ENCODE data around the gene TLE4.

TLE4 gene

DNA sequence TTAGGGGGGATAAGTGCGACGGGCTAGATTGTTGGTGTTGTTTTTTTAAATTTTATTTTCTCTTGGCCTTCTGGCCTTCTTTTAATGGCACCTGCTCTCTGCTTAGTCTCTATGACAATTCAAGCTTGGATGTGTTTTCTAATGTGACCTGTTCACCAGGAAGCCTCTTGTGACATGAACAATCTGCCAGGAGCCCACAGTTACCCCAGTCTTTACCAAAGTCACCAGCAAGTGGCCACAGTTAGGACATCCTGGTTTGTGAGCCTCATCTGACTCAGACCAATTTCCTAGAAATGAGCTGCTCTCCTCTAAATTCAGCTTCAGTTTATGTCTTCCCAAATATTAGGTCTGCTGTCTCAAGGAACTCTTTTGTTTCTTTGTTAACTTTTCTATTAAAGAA, 135.8 kb downstream of the TLE4 start:
- TF ChIP-seq GABPA (IDR thresholded peaks at IDR 0.05; ENCODE audit: low read depth) = no peak
- TF ChIP-seq POLR2AphosphoS5 (IDR thresholded peaks at IDR 0.05; ENCODE audit: low read depth) = no peak
- TF ChIP-seq, protein P1, sequence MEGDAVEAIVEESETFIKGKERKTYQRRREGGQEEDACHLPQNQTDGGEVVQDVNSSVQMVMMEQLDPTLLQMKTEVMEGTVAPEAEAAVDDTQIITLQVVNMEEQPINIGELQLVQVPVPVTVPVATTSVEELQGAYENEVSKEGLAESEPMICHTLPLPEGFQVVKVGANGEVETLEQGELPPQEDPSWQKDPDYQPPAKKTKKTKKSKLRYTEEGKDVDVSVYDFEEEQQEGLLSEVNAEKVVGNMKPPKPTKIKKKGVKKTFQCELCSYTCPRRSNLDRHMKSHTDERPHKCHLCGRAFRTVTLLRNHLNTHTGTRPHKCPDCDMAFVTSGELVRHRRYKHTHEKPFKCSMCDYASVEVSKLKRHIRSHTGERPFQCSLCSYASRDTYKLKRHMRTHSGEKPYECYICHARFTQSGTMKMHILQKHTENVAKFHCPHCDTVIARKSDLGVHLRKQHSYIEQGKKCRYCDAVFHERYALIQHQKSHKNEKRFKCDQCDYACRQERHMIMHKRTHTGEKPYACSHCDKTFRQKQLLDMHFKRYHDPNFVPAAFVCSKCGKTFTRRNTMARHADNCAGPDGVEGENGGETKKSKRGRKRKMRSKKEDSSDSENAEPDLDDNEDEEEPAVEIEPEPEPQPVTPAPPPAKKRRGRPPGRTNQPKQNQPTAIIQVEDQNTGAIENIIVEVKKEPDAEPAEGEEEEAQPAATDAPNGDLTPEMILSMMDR (IDR thresholded peaks at IDR 0.05; ENCODE audit: insufficient read depth, low read length) = no peak
- TF ChIP-seq, protein P2, sequence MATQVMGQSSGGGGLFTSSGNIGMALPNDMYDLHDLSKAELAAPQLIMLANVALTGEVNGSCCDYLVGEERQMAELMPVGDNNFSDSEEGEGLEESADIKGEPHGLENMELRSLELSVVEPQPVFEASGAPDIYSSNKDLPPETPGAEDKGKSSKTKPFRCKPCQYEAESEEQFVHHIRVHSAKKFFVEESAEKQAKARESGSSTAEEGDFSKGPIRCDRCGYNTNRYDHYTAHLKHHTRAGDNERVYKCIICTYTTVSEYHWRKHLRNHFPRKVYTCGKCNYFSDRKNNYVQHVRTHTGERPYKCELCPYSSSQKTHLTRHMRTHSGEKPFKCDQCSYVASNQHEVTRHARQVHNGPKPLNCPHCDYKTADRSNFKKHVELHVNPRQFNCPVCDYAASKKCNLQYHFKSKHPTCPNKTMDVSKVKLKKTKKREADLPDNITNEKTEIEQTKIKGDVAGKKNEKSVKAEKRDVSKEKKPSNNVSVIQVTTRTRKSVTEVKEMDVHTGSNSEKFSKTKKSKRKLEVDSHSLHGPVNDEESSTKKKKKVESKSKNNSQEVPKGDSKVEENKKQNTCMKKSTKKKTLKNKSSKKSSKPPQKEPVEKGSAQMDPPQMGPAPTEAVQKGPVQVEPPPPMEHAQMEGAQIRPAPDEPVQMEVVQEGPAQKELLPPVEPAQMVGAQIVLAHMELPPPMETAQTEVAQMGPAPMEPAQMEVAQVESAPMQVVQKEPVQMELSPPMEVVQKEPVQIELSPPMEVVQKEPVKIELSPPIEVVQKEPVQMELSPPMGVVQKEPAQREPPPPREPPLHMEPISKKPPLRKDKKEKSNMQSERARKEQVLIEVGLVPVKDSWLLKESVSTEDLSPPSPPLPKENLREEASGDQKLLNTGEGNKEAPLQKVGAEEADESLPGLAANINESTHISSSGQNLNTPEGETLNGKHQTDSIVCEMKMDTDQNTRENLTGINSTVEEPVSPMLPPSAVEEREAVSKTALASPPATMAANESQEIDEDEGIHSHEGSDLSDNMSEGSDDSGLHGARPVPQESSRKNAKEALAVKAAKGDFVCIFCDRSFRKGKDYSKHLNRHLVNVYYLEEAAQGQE (IDR thresholded peaks at IDR 0.05; ENCODE audit: insufficient replicate concordance, low read depth) = no peak
- no peak for TF ChIP-seq SPI1 (IDR thresholded peaks at IDR 0.05; ENCODE audit: borderline replicate concordance, low read depth)
- no peaks in the 10 kb centered on the region for H3K27me3 ChIP-seq (ENCODE audit: insufficient read depth, poor library complexity, severe bottlenecking)
- H3K4me3 ChIP-seq (replicated peaks; ENCODE audit: insufficient read depth, low read length) = no peak overlapping the region
- DNase-seq (ENCODE audit: low read depth in 1 of 2, low spot score in 1 of 2) = no peak
- no peak overlapping the region for H3K27ac ChIP-seq (replicated peaks)

- no peak overlapping the region for H3K27ac ChIP-seq (replicated peaks)
- DNase-seq (ENCODE audit: low read depth in 1 of 2, low spot score in 1 of 2) = no peak
- H3K27me3 ChIP-seq (ENCODE audit: insufficient read depth, poor library complexity, severe bottlenecking) = no peaks in the 10 kb centered on the region
- no peak for TF ChIP-seq POLR2AphosphoS5 (IDR thresholded peaks at IDR 0.05; ENCODE audit: low read depth)
- TF ChIP-seq, protein P1 (IDR thresholded peaks at IDR 0.05; ENCODE audit: insufficient read depth, low read length) = no peak
- no peak for TF ChIP-seq SPI1 (IDR thresholded peaks at IDR 0.05; ENCODE audit: borderline replicate concordance, low read depth)
- TF ChIP-seq, protein P2 (IDR thresholded peaks at IDR 0.05; ENCODE audit: insufficient replicate concordance, low read depth) = no peak
- TF ChIP-seq GABPA (IDR thresholded peaks at IDR 0.05; ENCODE audit: low read depth) = no peak
- no peak overlapping the region for H3K4me3 ChIP-seq (replicated peaks; ENCODE audit: insufficient read depth, low read length)
Observed at GRCh38 chr9:79708541-79708940, 136.8 kb downstream of the TLE4 start.

DNA sequence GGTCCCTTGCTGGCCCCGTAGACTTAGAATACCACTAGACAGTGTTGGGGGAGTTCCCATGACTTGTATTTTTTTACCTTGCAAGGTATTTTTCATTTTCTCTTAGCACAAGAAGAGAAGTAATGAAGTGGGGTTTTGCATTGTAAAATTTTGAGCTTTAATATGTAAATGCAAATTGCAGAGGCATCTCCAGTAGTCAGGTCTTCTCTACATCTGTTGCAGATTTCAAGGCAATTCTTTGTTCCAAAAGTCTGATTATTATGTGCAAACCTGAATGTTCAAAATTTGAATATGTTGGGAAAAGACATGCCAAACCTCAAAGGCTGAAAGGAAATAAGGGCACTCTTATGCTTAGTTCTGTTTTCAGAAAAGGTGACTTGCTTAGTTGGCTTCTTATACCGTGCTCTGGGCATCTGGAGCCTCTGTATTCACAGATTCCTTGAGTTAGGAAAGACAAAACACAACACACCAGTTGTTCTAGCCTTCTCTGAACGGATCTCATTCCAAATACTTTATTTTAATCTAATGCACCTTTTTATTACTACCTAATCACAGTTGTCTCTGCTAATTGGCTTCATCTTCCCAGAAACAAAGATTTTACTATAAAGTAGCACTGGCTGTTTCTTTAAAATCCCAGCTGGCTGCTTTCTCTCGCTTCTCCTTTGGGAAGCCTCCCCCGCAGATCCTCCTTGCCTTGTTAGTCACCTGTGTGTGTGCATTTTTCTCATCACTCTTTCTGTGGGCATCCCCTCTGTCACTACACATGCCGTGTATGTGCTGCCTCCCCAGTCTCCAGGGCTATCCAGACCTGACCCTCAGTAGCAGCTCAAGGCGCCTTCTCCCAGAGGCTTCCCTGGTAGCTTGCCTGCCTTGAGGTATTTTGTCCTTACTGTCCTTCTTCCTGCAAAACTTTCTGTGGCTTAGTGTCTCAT, 138.2 kb downstream of the TLE4 start:
- no peak for DNase-seq (ENCODE audit: low read depth in 1 of 2, low spot score in 1 of 2)
- TF ChIP-seq, protein P1 (IDR thresholded peaks at IDR 0.05; ENCODE audit: insufficient read depth, low read length) = no peak
- no peak for TF ChIP-seq SPI1 (IDR thresholded peaks at IDR 0.05; ENCODE audit: borderline replicate concordance, low read depth)
- TF ChIP-seq, protein P2 (IDR thresholded peaks at IDR 0.05; ENCODE audit: insufficient replicate concordance, low read depth) = no peak
- no peak for TF ChIP-seq GABPA (IDR thresholded peaks at IDR 0.05; ENCODE audit: low read depth)
- TF ChIP-seq POLR2AphosphoS5 (IDR thresholded peaks at IDR 0.05; ENCODE audit: low read depth) = no peak
- no peak overlapping the region for H3K27ac ChIP-seq (replicated peaks)

More for the DNA sequence above, 138.2 kb downstream of the TLE4 start:
- Histone ChIP-seq H3K4me3 (replicated peaks; ENCODE audit: insufficient read depth, low read length) (no peak overlapping the region), H3K27me3 (ENCODE audit: insufficient read depth, poor library complexity, severe bottlenecking) (no peaks in the 10 kb centered on the region)

All from HL-60 (cell line).